ENCODE measurements around the gene CAMK1D.

DNA sequence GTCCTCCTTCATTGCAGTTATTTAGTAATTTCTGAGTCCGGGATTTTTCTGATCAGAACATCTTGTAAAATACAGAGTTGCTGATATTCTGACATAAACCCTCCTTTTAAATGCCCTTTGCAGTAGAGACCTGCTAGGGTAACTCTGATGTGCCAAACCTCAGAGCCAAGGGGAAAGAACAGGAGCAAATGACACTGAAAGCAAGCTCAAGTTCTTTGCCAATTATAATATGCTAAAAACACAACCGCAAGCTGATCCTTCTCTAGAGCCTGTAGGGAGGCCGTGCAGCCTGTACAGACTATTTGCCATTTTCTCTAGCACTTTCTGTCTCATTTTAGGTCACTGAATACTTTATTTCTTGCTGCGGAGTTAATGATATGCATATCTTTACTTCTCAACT lies 240.4 kb downstream of the CAMK1D start:
- no peak for TF ChIP-seq CTCF (IDR thresholded peaks at IDR 0.05)
- no peak for TF ChIP-seq SMAD4 (CRISPR knock-in tag; IDR thresholded peaks at IDR 0.05)
- no peak for TF ChIP-seq TEAD1 (CRISPR knock-in tag; IDR thresholded peaks at IDR 0.05)

Measured in WTC11 (cell line).